Right lobe of liver (tissue), 6 donors: ENCODE results near the gene GPR18. TPM values are rescaled to one million over a fixed set of nuclear protein-coding genes. Genes with fewer than 3 reads are reported as not detected.
A peak's percentile ranks its signal among the peaks of the same experiment; 100 is the strongest.
"Not testable (repeated sequence)": the region's sequence is repeated elsewhere in the genome, so short reads cannot be mapped to it uniquely, and the experiment has no call there.

Experiments
- ATAC-seq, 4 donors: fragments of 200-7000 bp; cut with Tn5 transposase; one replicate each; pipeline ENCODE4 v1.9.1; 2020; ENCODE audit warnings: mild to moderate bottlenecking in 4 of 4, moderate library complexity in 4 of 4
- DNase-seq, 3 donors: peaks; one replicate each; pipeline ENCODE4 v3.0.0-alpha.2; 2020
- H3K27ac ChIP-seq, 3 donors: fragments of 200-600 bp; one replicate each; pipeline ENCODE4 v1.8.0; 2022
- H3K27me3 ChIP-seq, 2 donors: fragments of 200-600 bp; one replicate each; pipeline ENCODE4 v1.8.0; 2022
- H3K36me3 ChIP-seq, 4 donors: fragments of 200-600 bp; sonication (generic) in 1 of 4; one replicate each; pipeline versions ENCODE4 v1.5.1 to v1.8.0; 2017 to 2022; ENCODE audit warnings: control low read depth in 1 of 4
- H3K4me1 ChIP-seq, 4 donors: fragments of 200-600 bp; sonication (generic) in 1 of 4; one replicate each; pipeline versions ENCODE4 v1.5.1 to v1.8.0; 2017 to 2022; ENCODE audit warnings: control low read depth in 1 of 4
- H3K4me3 ChIP-seq, 3 donors: fragments of 200-600 bp; one replicate each; pipeline ENCODE4 v1.8.0; 2022
- H3K9me3 ChIP-seq, 4 donors: fragments of 200-600 bp; sonication (generic) in 1 of 4; one replicate each; pipeline versions ENCODE4 v1.5.1 to v1.8.0; 2017 to 2022; ENCODE audit warnings: control low read depth in 1 of 4
- CTCF ChIP-seq, 4 donors: fragments of 200-600 bp in 3 of 4; fragments of 450-650 bp in 1 of 4; IDR thresholded peaks; one replicate each; pipeline versions ENCODE4 v1.5.1 to v1.8.0; 2016 to 2022; ENCODE audit warnings: antibody characterized with exemption in 4 of 4, mild to moderate bottlenecking in 2 of 4
- POLR2A ChIP-seq: fragments of 450-650 bp; IDR thresholded peaks from one replicate; pipeline ENCODE4 v1.6.1; 2017; ENCODE audit warnings: antibody characterized with exemption, mild to moderate bottlenecking
- WGBS: methylation state at CpG from one replicate; pipeline ENCODE4 v1.1.6; 2018; ENCODE audit warnings: low coverage, low lambda C conversion rate; ENCODE audit not compliant: insufficient coverage; ENCODE audit errors: missing lambda C conversion rate; 5-methylcytosine and 5-hydroxymethylcytosine counted together
- intact Hi-C, 2 donors: fragments of 100-400 bp; cut with DNase I; formaldehyde crosslinking; loops; one replicate each; pipeline versions ENCODE4 v1.11.2 to v1.14.1; 2022
- total RNA-seq, 6 experiments: library from RNA; depleted of rRNA in 2 of 6; stranded (reverse); fragments of >200 nt in 2 of 6; fragmentation: NEBNext Ultra II Directional in 3 of 6; extraction: Animal tissue kit (Norgen Biotek cat#: 25700) in 3 of 6; gene quantifications; one replicate each; pipeline versions ENCODE4 v1.1.0 to v1.2.4, GENCODE V29; 2016 to 2023
- donor health status: DM: no; HTN: yes; CAD: no.
- donor health status: DM: no; HTN: no; CAD: no.
- donor health status: DM: no; HTN: no; CAD: no.
- donor health status: DM: no; HTN: yes; CAD: no.
- donor health status: DM: no; HTN: yes; CAD: no.

Gene GPR18
- total RNA-seq, 6 experiments from 2014 or later: 0.13 to 0.17 TPM; not detected in 4

GRCh38 chr13:99214731-99215130 is 43.4 kb downstream of the GPR18 start:
- H3K27ac ChIP-seq: no peak overlapping the region
- ATAC-seq (no peak), DNase-seq (no peak)
- peaks cover 0 to 21% (median 4%) of the 10 kb centered on the region in 4 donors for H3K4me1 ChIP-seq
- WGBS: 36% methylated on average over 1 of the region's 1 CpG
- no peak for TF ChIP-seq CTCF (IDR thresholded peaks at IDR 0.05)
- no peak for TF ChIP-seq POLR2A
- H3K9me3 ChIP-seq: no peaks in the 10 kb centered on the region
- intact Hi-C loops: no loop called here
- no peaks in the 10 kb centered on the region for H3K27me3 ChIP-seq
- peaks cover 0 to 2% (median 0%) of the 10 kb centered on the region in 4 donors for H3K36me3 ChIP-seq
- H3K4me3 ChIP-seq: no peak overlapping the region

DNA sequence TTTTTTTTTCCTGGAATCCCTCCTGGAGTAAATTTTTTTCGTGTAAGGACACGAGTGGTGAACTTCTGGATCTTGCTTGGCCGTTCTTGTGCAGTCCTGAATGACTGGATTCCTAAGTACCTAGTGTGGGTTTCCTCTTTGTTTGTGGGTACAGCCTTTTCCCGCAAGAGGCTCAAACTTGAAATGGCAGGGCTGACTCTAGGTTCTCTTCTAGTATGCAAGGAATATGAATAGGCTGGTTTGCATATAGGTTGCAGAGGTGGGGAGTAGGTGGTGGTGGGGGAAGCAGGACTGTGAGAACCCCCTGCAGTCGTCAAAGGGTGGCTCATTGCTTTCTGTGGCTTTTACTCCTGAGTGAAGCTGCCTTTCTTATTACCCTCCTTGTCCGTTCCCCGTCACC is 43.9 kb downstream of the GPR18 start:
- DNase-seq: no peak
- no peak overlapping the region for H3K27ac ChIP-seq
- H3K27me3 ChIP-seq: no peaks in the 10 kb centered on the region
- H3K36me3 ChIP-seq: peaks cover 0 to 2% (median 0%) of the 10 kb centered on the region in 4 donors
- ATAC-seq: no peak
- intact Hi-C loops: no loop called here
- H3K4me1 ChIP-seq: peaks cover 0 to 21% (median 4%) of the 10 kb centered on the region in 4 donors
- WGBS: 63% methylated on average over 7 of the region's 7 CpGs
- TF ChIP-seq POLR2A: no peak
- TF ChIP-seq CTCF (IDR thresholded peaks at IDR 0.05): no peak
- no peak overlapping the region for H3K4me3 ChIP-seq
- H3K9me3 ChIP-seq: no peaks in the 10 kb centered on the region

DNA sequence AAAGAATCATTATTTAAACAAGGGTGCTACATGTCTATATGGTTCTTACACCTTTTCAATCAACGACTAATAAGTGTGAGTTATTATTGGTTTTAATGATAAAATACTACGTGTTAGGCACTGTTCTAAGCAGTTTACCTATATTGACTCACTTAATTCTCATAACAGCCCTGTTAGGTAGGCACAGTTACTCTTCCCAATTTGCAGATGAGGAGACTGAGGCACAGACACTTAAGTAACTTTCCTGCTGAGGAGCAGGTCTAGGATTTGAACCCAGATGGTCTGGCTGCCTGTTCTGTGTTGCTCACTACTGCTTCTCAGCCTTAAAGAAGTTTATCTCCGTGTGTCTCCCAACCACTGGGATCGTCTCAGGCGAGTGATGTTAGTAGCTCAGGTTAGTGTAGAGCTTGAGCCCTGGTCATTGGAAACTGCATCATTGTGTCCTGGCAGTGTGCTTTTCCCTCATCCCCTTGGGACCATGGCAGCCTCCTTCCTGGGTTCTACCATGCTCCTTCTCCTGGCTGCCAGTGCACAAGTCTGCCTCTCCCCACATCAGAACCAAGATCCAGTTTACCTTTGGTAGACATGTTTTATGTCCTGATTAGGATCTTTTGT is 46.7 kb downstream of the GPR18 start:
- WGBS: 93% methylated on average over 4 of the region's 5 CpGs
- Histone ChIP-seq H3K27me3 (no peaks in the 10 kb centered on the region), H3K9me3 (no peaks in the 10 kb centered on the region), H3K4me1 (no peaks in the 10 kb centered on the region), H3K27ac (no peak overlapping the region), H3K4me3 (no peak overlapping the region), H3K36me3 (peaks cover 0 to 2% (median 0%) of the 10 kb centered on the region in 4 donors)
- DNase-seq: no peak
- no peak for ATAC-seq
- intact Hi-C loops: no loop called here
- TF ChIP-seq CTCF (IDR thresholded peaks at IDR 0.05) (no peak), POLR2A (no peak)

DNA sequence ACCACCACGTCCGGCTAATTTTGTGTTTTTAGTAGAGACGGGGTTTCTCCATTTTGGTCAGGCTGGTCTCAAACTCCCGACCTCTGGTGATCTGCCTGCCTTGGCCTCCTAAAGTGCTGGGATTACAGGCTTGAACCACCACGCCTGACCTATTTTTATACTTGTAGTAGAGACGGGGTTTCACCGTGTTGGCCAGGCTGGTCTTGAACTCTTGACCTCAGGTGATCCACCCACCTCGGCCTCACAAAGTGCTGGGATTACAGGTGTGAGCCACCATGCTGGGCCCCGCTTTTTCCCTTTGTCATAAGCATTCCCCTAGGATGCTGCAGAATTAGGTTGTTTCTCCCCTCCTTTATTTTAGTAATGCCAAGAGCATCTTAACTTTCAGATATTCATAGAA is 47.6 kb downstream of the GPR18 start:
- intact Hi-C loops, H3K4me1 ChIP-seq, H3K36me3 ChIP-seq, H3K9me3 ChIP-seq, H3K27me3 ChIP-seq, ATAC-seq, H3K27ac ChIP-seq, DNase-seq, H3K4me3 ChIP-seq: not testable (repeated sequence)
- 86% methylated on average over 8 of the region's 9 CpGs for WGBS

- H3K36me3 ChIP-seq: peaks cover 0 to 2% (median 0%) of the 10 kb centered on the region in 4 donors
- no peaks in the 10 kb centered on the region for H3K27me3 ChIP-seq
- 93% methylated on average over 7 of the region's 8 CpGs for WGBS
- H3K4me3 ChIP-seq: no peak overlapping the region
- TF ChIP-seq CTCF (IDR thresholded peaks at IDR 0.05) (no peak), POLR2A (no peak)
- intact Hi-C loops: no loop called here
- DNase-seq (no peak), ATAC-seq (peak in 1 of 4 donors; percentile 33)
- H3K4me1 ChIP-seq: no peaks in the 10 kb centered on the region
- H3K27ac ChIP-seq: no peak overlapping the region
- no peaks in the 10 kb centered on the region for H3K9me3 ChIP-seq
Observed at GRCh38 chr13:99208845-99209527, 49.2 kb downstream of the GPR18 start.
